Ishikawa (cell line): Measurements from ENCODE around the gene MAP2K3.

Source experiments
- CREB1 ChIP-seq: IDR thresholded peaks from 2 replicates; pipeline ENCODE4 v1.6.1; 2012; ENCODE audit warnings: low read depth
- EP300 ChIP-seq: IDR thresholded peaks from 2 replicates; pipeline ENCODE4 v1.6.1; 2012; ENCODE audit warnings: borderline replicate concordance
- NFIC ChIP-seq: IDR thresholded peaks from 2 replicates; pipeline ENCODE4 v1.6.1; 2012
- REST ChIP-seq: IDR thresholded peaks from 2 replicates; pipeline ENCODE4 v1.6.1; 2012; ENCODE audit warnings: low read depth, mild to moderate bottlenecking
- TEAD4 ChIP-seq: IDR thresholded peaks from 2 replicates; pipeline ENCODE4 v1.6.1; 2012
- ZBTB7A ChIP-seq: IDR thresholded peaks from 2 replicates; pipeline ENCODE4 v1.6.1; 2012; ENCODE audit warnings: low read depth

DNA sequence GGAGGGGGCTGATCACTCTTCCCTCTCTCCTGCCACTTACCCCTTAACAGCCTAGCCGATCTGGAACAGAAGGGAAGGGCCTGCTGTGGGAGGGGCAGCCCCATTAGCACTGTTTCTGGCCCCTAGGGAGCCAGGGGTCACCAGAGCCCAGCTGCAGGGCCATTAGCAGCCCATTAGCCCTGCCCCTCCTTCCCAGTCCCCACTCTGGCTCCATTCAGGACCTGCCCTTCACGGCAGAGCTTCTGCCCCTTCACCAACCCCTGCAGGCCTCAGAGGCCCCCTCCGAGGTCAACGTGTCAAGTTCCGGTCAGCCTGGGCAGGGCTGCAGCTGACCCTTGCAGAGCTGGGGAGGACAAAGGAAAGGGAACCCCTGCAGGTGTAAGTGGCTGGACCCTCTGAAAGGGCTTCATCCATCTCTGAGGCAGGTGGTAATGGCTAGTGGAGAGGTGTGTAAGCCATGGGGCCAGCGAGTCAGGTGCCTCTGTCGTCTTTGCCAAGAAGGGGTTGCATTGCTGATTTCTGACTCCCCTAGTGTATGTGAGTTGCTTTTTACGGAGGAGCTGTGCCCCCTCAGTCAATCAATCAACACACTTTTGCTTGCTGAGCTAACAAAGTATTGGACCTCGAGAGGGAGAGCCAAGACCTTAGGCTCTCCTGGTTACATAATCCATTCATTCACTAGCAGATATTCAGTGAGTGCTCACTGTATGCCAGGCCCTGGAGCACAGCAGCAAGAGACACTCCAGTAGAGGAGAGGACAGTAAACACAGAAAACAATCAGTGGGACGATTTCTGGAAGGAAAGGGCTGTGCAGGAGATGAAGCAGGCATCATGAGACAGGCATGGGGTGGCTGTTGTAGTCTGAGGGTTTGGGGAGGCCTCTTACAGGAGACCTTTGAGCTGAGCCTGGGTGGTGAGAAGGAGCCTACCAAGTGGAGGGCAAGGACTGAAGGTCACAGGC is 73.5 kb downstream of the MAP2K3 start:
- no peak for TF ChIP-seq NFIC
- no peak for TF ChIP-seq REST
- no peak for TF ChIP-seq TEAD4
- no peak for TF ChIP-seq ZBTB7A
- no peak for TF ChIP-seq CREB1
- no peak for TF ChIP-seq EP300
